ENCODE data around the gene PHC2.

The PHC2 gene

DNA sequence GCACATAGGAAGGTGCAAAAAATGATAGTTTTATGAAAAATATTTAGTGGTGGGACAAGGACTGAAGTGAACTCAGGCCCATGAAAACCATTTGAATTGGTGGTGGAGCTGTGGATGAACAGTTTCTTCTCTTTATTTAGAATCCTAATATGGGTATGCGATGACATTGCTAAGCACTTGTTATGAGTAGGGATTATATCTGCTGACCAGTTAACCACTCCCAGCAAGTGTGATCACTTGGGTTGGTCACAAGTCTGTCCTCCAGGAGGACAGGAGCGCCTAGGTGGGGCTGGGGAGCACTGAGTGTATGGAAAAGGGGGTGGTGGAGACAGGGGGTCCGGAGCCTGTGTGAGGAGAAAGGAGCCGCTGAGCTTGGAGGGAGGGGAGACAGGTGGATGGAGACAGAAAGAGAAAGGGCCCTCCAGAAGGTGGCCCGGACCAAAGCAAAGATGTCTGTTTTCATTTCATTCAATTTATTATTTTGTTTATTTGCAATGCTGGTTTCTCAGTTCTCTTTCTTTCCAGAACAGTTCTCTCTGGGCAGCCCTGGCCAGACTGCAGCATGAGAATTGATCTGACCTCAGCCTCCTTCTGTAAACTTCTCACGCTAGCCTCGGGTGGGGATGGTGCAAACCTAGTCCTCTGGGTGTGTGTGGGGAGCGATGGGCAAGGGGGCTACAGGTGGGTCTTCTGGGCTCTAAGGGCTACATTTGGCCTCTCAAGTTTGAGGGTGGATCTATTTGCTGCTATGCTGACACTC lies 31.7 kb upstream of the PHC2 start:
- no peak overlapping the region for H3K4me3 ChIP-seq (ENCODE audit: low read depth, low read length)
- TF ChIP-seq, protein P1, sequence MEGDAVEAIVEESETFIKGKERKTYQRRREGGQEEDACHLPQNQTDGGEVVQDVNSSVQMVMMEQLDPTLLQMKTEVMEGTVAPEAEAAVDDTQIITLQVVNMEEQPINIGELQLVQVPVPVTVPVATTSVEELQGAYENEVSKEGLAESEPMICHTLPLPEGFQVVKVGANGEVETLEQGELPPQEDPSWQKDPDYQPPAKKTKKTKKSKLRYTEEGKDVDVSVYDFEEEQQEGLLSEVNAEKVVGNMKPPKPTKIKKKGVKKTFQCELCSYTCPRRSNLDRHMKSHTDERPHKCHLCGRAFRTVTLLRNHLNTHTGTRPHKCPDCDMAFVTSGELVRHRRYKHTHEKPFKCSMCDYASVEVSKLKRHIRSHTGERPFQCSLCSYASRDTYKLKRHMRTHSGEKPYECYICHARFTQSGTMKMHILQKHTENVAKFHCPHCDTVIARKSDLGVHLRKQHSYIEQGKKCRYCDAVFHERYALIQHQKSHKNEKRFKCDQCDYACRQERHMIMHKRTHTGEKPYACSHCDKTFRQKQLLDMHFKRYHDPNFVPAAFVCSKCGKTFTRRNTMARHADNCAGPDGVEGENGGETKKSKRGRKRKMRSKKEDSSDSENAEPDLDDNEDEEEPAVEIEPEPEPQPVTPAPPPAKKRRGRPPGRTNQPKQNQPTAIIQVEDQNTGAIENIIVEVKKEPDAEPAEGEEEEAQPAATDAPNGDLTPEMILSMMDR (IDR thresholded peaks at IDR 0.05; ENCODE audit: low read depth, low read length) = no peak

DNA sequence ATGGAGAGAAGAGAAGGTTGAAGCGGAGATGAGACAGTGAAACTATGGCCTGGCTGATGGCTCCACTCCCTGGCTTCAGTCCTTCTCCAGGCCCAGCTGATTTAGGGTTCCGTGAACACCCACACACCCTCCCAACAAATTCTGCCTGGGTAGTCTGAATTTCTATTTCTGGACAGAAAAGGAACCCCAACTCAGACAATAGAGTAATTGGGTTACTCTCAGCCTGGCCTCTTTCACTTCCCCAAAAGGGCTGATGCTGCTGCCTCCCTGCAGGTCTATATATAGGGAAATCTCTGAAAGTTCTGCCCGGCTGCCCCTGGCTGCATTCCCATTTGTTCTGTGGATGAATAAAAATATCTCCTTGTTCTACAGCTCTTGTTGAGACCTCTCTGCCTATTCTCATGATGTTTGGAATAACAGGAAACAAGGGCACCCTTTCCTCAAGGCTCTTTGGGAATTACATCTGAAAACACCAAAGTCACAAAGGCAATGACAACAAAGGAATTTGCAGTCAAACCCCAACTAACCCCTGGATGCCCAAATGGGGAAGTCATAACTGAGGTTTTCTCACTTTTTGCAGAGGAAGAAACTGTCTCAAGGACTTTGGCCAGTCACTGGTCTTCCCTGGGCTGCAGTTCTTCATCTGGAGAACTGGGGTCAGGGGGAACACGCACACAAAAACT lies 30.2 kb upstream of the PHC2 start:
- TF ChIP-seq, protein P1 (IDR thresholded peaks at IDR 0.05; ENCODE audit: low read depth, low read length) = no peak
- H3K4me3 ChIP-seq (ENCODE audit: low read depth, low read length) = no peak overlapping the region

DNA sequence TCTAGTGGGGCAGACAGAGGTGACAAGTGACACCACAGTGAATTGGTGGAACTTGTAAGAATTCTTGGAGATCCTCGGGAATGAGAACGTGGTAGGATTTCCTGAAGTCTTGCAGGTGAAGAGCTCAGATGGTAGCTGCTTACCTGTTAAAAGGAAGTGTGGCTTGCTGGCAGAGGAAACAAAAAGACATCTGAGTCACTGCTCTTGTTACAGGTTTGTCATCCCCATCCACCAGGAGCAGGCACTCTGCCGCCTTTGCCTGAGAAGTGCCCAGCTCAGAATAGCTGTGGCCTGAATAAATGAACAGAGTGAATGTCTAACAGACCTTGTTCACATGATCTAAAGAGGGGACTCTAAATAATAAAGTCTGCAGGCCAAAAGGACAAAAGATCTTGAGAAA lies 29.2 kb upstream of the PHC2 start:
- no peak overlapping the region for H3K4me3 ChIP-seq (ENCODE audit: low read depth, low read length)
- TF ChIP-seq, protein P1 (IDR thresholded peaks at IDR 0.05; ENCODE audit: low read depth, low read length) = no peak

DNA sequence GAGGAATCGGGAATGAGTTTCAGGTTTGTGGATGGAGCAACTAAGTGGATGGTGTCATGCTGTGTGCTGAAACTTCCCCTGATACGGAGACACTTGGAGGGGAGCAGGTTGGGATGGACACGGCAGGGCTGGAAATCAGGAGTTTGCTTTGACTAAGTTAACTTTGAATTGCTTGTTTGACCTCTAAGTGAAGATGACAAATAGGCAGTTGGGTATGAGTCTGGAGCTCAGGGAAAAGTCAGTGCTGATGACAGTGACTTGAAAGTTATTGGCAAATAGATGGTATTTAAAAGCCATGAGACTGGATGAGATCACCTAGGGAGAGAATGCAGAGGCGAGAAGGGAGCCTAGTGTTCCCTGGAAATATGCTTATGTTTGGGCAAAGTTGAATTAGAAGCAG lies 28.8 kb upstream of the PHC2 start:
- TF ChIP-seq, protein P1 (IDR thresholded peaks at IDR 0.05; ENCODE audit: low read depth, low read length) = no peak

DNA sequence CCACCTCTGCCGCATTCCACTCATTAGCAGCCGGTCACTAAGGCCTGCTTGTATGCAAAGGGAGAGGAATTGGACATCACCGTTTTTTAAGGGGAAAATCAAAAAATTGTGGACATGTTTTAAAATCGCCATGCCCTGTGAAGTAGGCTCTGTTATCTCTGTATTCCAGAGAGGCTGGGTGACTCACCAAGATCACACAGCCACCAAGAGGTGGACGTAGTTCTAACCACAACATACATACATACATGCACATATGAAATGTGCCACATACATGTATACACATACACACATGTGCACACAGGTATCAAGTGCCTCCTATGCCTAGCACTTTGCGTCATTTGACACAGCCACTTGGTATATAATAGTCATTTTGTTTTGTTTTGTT lies 25.6 kb upstream of the PHC2 start:
- TF ChIP-seq, protein P1 (IDR thresholded peaks at IDR 0.05; ENCODE audit: low read depth, low read length) = no peak
- no peak overlapping the region for H3K4me3 ChIP-seq (ENCODE audit: low read depth, low read length)

More for the DNA sequence above, 28.8 kb upstream of the PHC2 start:
- no peak overlapping the region for H3K4me3 ChIP-seq (ENCODE audit: low read depth, low read length)

DNA sequence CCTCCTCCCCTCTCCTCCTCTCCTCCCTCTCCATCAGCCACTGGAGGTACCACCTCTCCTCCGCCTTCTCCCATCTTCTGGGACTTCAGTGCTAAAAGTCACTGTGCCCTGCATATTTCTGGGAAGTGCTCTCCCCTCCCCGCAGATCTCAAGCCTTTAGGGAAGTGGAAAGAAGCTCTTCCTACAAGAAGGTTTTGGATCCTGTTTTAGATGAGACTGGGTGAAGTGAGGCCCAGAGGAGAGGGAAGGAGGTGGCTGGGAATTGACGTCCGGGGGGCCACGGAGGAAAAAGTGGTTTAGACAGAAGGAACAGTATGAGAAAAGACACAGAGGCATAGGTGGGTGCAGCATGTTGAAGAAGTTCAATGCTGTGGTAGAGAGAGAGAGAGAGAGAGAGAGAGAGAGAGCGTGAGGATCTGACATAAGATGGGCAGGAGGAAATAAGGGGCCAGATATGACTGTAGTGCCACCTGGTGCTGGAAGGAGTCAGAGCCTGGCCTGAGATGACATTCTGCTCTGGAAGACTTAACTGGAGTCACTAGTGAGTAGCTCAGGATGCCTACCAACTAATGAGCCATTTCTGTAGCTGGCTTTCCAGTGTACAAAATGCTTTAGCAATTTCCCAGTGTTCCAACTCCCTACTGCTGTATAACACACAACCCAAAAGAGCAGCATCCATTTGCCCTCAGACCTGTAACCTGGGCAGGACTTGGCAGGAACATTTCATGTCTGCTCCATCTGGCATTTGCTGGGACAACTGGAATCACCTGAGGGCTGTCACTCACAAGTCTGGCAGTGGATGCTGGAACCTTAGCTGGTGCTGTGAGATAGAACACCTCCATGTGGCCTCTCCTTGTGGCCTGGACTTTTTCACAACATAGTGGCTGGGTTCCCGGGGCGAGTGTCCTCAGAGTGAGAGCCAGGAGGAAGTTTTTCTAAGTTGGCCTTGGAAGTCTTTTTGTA lies 24.9 kb upstream of the PHC2 start:
- TF ChIP-seq, protein P1 (IDR thresholded peaks at IDR 0.05; ENCODE audit: low read depth, low read length) = peak; percentile 77
- no peak overlapping the region for H3K4me3 ChIP-seq (ENCODE audit: low read depth, low read length)
